Neuronal stem cell (in vitro differentiated cells): Measurements from ENCODE around the gene NPY4R.
"Not testable (repeated sequence)": the region's sequence is repeated elsewhere in the genome, so short reads cannot be mapped to it uniquely, and the experiment has no call there.

ENCODE experiments used
- DNase-seq: peaks from one replicate; pipeline ENCODE4 v3.0.0-alpha.2; 2013; ENCODE audit warnings: low spot score
- H2AFZ ChIP-seq: one replicate; pipeline ENCODE4 v1.6.1; 2013; ENCODE audit warnings: mild to moderate bottlenecking, low read length, inconsistent platforms
- H2AK5ac ChIP-seq: 2 replicates; pipeline ENCODE4 v1.6.1; 2013; ENCODE audit warnings: low read depth, mild to moderate bottlenecking, inconsistent platforms, low read length, moderate library complexity, mixed read lengths
- H2BK120ac ChIP-seq: 2 replicates; pipeline ENCODE4 v1.6.1; 2013; ENCODE audit warnings: low read depth, mild to moderate bottlenecking, inconsistent platforms, low read length, moderate library complexity, mixed read lengths
- H2BK12ac ChIP-seq: one replicate; pipeline ENCODE4 v1.6.1; 2013; ENCODE audit warnings: low read length, inconsistent platforms
- H2BK15ac ChIP-seq: 2 replicates; pipeline ENCODE4 v1.6.1; 2013; ENCODE audit warnings: mild to moderate bottlenecking, low read length, inconsistent platforms, mixed read lengths
- H2BK5ac ChIP-seq: one replicate; pipeline ENCODE4 v1.6.1; 2013; ENCODE audit warnings: inconsistent platforms, mild to moderate bottlenecking, low read length, moderate library complexity
- H3K14ac ChIP-seq: one replicate; pipeline ENCODE4 v1.6.1; 2013; ENCODE audit warnings: low read length, inconsistent platforms
- H3K18ac ChIP-seq: 2 replicates; pipeline ENCODE4 v1.6.1; 2013; ENCODE audit warnings: low read length, inconsistent platforms
- H3K23ac ChIP-seq: 2 replicates; pipeline ENCODE4 v1.6.1; 2013; ENCODE audit warnings: low read depth, mild to moderate bottlenecking, mixed read lengths, low read length, inconsistent platforms; ENCODE audit not compliant: poor library complexity
- H3K27ac ChIP-seq: replicated peaks from 3 replicates; pipeline ENCODE4 v1.5.1; 2013; ENCODE audit warnings: low read length, inconsistent platforms
- H3K27me3 ChIP-seq, 3 experiments: 2 replicates each; pipeline ENCODE4 v1.6.1; 2013; ENCODE audit warnings: low read length in 3 of 3, mild to moderate bottlenecking in 2 of 3, inconsistent platforms in 1 of 3, low read depth in 1 of 3, mixed read lengths in 1 of 3, moderate library complexity in 1 of 3; ENCODE audit not compliant: control insufficient read depth in 3 of 3, insufficient read depth in 3 of 3
- H3K36me3 ChIP-seq, 2 donors: replicated peaks in 1 of 2; 2 replicates each; pipeline ENCODE4 v1.6.1; 2013; ENCODE audit warnings: low read length in 2 of 2; ENCODE audit not compliant: control insufficient read depth in 2 of 2, insufficient read depth in 2 of 2
- H3K4ac ChIP-seq: 2 replicates; pipeline ENCODE4 v1.6.1; 2013; ENCODE audit warnings: inconsistent platforms, mild to moderate bottlenecking, low read length, moderate library complexity
- H3K4me1 ChIP-seq, 2 donors: 1 replicate in 1 of 2; 2 replicates in 1 of 2; pipeline ENCODE4 v1.6.1; 2013; ENCODE audit warnings: low read length in 2 of 2, low read depth in 1 of 2; ENCODE audit not compliant: control insufficient read depth in 2 of 2, insufficient read depth in 1 of 2
- H3K4me2 ChIP-seq: one replicate; pipeline ENCODE4 v1.6.1; 2013; ENCODE audit warnings: mild to moderate bottlenecking, low read length, inconsistent platforms; ENCODE audit not compliant: insufficient read depth, poor library complexity, severe bottlenecking
- H3K4me3 ChIP-seq, 2 donors: 2 replicates each; pipeline ENCODE4 v1.5.1; 2013; ENCODE audit warnings: low read length in 2 of 2, mild to moderate bottlenecking in 2 of 2, inconsistent platforms in 1 of 2, moderate library complexity in 1 of 2
- H3K79me1 ChIP-seq: one replicate; pipeline ENCODE4 v1.6.1; 2013; ENCODE audit warnings: low read depth, mild to moderate bottlenecking, inconsistent platforms, low read length, moderate library complexity
- H3K9ac ChIP-seq: one replicate; pipeline ENCODE4 v1.6.1; 2013; ENCODE audit warnings: mild to moderate bottlenecking, low read depth, low read length, inconsistent platforms; ENCODE audit not compliant: poor library complexity
- H3K9me3 ChIP-seq, 2 donors: replicated peaks in 1 of 2; 2 replicates each; pipeline versions ENCODE3 to v1.6.1; 2013; ENCODE audit warnings: low read length in 2 of 2, mild to moderate bottlenecking in 2 of 2, inconsistent platforms in 1 of 2, low read depth in 1 of 2, mixed read lengths in 1 of 2, moderate library complexity in 1 of 2; ENCODE audit not compliant: control insufficient read depth in 2 of 2, insufficient read depth in 1 of 2
- H4K8ac ChIP-seq: one replicate; pipeline ENCODE4 v1.6.1; 2013; ENCODE audit warnings: low read depth, mild to moderate bottlenecking, inconsistent platforms, low read length, moderate library complexity
- H4K91ac ChIP-seq: one replicate; pipeline ENCODE4 v1.6.1; 2013; ENCODE audit warnings: low read length, low read depth, mild to moderate bottlenecking, inconsistent platforms; ENCODE audit not compliant: poor library complexity

The NPY4R gene

DNA sequence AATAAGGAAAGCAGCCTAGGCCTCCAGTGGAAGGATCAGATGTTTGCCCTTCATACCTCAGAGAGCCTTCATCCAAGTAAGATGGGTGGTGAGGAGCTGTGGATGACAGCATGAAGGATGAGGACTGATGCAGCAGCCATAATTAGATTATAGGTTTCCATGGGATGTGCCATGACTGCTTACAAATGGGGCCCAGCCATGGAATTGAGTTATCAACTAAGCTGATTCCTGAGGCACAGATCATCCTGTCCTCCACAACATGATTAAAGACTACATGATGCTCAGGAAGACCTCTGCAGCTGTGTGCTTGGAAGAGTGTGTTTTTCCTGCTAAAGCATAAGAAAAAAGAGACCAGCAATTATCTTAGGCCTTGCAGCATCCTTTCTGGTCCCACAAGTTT, 54.6 kb downstream of the NPY4R start:
- not testable (repeated sequence) for H4K8ac ChIP-seq, H3K79me1 ChIP-seq, H2AFZ ChIP-seq, H3K23ac ChIP-seq, H4K91ac ChIP-seq, H2AK5ac ChIP-seq, H2BK120ac ChIP-seq, H3K27ac ChIP-seq, H3K18ac ChIP-seq, H3K36me3 ChIP-seq, H3K14ac ChIP-seq, H2BK12ac ChIP-seq, H2BK5ac ChIP-seq, H2BK15ac ChIP-seq, DNase-seq, H3K4me2 ChIP-seq, H3K4me1 ChIP-seq, H3K9me3 ChIP-seq, H3K4me3 ChIP-seq, H3K9ac ChIP-seq, H3K4ac ChIP-seq, H3K27me3 ChIP-seq
